Measurements from ENCODE around the gene LRRC23.

DNA sequence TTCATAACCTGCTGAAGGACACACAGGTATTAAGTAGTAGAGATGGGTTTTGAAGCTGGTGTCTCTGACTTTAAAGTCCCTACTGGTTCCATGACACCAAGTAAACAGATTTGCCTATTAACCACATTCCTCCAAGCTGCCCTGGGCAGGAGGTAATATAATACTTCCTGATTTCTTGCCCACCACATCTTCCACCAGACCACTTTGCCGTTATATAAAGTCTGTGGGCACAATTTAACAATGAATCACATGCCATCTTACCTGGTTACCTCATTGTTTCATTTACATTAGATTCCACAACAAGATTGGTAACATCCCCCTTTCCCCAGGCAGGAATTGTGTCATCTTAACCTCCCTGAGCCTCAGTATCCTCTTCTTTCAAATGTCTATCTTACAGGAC is 900 bp upstream of the LRRC23 start:
- TF ChIP-seq POLR2A (IDR thresholded peaks at IDR 0.05) = no peak
- no peak for TF ChIP-seq CTCF (IDR thresholded peaks at IDR 0.05)

Data from Peyer's patch (tissue), 4 donors.